GM19452 (cell line): Measurements from ENCODE around the gene ARHGAP9.
"Not testable (repeated sequence)": the region's sequence is repeated elsewhere in the genome, so short reads cannot be mapped to it uniquely, and the experiment has no call there.

ENCODE experiments used
- ATAC-seq: cut with Tn5 transposase; IDR thresholded peaks from one replicate; pipeline ENCODE4 v1.9.1; 2021; ENCODE audit not compliant: unreplicated experiment

ARHGAP9 gene

DNA sequence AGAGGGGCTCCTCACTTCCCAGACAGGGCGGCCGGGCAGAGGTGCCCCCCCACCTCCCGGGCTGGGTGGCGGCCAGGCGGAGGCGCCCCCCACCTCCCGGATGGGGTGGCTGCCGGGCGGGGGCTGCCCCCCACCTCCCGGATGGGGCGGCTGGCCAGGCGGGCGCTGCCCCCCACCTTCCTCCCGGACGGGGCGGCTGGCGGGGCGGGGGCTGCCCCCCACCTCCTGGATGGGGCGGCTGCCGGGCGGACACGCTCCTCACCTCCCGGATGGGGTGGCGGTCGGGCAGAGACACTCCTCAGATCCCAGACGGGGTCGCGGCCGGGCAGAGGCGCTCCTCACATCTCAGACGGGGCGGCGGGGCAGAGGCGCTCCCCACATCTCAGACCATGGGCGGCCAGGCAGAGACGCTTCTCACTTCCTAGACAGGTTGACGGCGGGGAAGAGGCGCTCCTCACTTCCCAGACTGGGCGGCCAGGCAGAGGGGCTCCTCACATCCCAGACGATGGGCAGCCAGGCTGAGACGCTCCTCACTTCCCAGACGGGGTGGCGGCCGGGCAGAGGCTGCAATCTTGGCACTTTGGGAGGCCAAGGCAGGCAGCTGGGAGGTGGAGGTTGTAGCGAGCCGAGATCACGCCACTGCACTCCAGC is 15.5 kb upstream of the ARHGAP9 start:
- ATAC-seq: not testable (repeated sequence)

DNA sequence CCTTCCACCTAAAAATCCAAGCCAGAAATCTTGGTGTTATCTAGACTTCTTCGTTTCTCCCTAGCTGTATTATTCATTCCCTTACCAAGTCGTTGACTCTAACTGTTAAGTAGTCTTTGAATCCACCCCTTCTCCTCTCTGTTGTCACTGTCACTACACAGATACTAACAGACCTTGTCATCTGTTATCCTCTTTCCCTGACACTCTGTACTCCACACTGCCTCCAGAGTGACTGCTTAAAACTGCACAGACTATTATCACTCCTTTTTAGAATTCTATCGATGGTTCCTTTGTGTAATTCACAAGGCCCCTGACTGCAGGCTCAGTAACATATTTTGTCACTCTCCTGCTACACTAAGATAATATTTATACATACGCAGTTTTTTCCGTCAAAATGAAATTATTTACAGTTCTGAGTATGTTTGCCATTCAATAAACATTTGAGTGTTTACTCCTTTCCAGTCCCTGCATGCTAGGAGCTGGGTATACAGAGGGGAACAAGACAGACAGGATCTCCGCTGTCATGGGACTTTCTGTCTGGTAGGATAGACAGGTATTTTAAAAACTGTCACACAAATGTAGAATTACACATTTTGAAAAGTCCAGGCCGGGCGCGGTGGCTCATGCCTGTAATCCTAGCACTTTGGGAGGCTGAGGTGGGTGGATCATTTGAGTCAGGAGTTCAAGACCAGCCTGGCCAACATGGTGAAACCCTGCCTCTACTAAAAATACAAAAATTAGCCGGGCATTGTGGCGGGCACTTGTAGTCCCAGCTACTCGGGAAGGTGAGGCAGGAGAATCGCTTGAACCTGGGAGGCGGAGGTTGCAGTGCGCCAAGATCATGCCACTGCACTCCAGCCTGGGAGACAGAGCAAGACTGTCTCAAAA is 12.0 kb upstream of the ARHGAP9 start:
- ATAC-seq: no peak

DNA sequence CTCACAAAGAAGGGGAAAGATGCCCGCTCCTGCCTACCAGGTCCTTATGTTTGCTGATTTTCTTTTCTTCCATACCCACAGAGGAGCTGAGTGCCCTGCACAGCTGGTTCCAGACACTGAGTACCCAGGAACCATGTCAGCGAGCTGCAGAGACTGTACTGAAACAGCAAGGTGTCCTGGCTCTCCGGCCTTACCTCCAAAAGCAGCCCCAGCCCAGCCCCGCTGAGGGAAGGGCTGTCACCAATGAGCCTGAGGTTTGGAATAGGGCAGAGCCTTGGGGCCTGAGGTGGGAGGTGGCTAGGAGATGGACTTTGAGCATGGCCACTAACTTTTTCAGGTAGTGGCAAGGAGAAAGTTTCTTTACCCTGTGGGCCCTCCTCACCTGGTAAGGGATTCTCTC is 10.5 kb upstream of the ARHGAP9 start:
- no peak for ATAC-seq

DNA sequence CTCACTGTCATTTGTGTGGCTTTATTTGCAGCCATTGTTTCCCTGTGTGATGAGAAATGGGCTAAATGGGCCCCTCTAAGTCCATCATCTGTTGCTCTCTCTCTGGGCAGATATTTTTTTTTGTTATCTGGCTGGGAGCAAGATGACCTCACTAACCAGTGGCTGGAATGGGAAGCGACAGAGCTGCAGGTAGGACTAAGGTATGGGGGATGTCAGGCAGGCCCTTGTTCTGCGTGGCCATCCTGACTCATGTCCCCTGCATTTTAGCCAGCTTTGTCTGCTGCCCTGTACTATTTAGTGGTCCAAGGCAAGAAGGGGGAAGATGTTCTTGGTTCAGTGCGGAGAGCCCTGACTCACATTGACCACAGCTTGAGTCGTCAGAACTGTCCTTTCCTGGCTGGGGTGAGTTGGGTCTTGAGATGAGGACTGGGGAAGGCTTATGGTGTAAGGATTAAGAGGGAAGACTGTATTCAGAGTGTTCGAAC is 9.5 kb upstream of the ARHGAP9 start:
- no peak for ATAC-seq

DNA sequence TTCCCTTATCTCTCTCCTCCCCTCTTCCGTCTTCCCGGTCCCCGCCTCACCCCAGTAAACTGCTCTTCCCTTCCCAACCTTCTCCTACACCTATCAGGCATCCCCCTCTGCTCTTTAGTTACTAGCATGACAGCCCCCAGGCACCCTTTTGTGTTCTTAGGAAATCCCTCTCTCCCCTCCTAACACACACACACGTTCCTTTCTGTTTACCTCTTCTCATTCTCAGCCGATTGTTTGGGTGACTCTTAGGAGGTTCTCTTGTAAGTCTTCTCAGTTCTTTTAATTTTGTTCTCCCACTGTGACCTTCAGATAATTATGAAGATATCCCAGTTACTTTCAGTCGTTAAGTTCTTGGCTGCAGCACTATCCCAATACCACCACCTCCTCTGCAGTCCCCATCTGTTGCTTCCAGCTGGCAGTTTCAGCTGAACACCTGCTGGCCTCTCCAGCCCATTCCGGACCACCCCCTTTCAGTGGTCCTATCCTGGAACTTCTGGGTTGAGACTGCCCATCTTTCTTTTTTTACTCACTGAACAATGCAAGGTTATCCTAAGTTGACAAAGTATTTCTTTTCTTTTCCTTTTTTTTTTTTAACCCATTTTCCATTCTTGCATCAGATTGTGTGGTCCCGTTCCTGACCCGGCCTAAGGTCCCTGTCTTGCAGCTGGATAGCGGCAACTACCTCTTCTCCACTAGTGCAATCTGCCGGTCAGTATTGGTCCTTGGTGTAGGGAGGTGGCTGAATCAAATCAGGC is 8.9 kb upstream of the ARHGAP9 start:
- ATAC-seq: no peak

DNA sequence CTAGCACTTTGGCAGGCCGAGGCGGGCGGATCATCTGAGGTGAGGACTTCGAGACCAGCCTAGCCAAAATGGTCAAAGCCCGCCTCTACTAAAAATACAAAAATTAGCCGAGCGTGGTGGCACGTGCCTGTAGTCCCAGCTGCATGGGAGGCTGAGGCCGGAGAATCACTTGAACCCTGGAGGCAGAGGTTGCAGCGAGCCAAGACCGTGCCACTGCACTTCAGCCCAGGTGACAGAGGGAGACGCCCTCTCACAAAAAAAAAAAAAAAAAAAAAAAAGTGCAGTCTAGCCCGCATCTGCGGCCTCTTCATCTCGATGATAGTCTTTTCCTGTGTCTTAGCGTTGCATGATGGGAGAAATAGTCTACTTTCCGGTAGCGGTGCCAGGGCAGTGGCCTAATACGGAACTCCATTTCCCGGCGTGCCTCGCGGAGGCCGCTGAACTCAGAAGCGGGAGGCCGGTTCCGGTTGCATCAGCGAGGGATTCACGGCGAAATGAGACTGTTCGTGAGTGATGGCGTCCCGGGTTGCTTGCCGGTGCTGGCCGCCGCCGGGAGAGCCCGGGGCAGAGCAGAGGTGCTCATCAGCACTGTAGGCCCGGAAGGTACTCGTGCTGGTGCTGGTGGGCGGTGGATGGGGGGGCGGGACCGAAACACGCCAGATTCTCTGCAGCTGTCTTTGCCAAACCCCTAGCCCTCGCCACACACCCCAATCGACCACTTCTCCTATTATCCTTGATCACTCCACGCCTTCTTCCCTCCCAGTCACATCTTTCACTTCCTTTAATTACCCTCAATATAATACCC is 8.1 kb upstream of the ARHGAP9 start, which contains the start of gene MARS1:
Gene MARS1 (plus strand): TSS at position 472 of the 805 bp plus-strand sequence. CDS start 23 bp downstream, at position 495.
- ATAC-seq: peak; percentile 94

DNA sequence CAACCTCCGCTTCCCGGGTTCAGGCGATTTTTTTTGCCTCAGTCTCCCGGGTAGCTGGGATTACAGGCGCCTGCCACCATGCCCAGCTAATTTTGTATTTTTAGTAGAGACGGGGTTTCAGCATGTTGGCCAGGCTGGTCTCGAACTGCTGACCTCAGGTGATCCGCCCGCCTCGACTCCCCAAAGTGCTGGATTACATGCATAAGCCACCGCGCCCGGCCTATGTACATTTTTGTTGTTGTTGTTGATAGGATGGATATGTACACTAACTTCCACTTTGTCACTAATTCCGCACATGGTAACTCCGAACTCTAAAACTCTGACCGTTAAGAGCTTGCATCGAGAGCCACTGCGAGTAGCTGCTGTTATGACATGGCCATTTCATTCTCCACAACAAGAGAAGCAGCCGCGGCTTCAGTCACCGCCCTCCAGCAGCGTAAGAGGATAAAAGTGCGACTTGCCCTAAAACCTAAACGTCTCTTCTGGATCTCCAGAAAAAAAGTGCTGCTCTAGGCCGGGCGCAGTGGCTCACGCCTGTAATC is 7.5 kb upstream of the ARHGAP9 start:
- ATAC-seq: no peak

DNA sequence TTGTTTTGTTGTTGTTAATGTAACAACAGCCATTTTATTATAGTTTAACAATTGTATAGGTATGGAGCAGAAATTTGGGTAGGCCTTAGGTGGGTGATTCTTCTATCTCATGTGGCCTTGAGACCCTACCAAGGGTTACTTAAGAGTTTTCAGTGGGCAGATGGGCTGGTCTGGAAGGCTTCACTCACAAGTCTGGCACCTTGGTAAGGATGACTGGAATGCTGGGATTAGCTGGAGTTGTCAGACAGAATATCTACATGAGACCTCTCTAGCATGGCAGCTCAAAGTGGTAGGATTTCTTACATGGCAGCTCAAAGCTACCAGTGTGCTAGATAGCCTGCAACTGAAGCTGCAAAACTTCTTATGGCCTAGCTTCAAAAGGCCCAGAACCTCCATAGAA is 6.0 kb upstream of the ARHGAP9 start:
- ATAC-seq: no peak

DNA sequence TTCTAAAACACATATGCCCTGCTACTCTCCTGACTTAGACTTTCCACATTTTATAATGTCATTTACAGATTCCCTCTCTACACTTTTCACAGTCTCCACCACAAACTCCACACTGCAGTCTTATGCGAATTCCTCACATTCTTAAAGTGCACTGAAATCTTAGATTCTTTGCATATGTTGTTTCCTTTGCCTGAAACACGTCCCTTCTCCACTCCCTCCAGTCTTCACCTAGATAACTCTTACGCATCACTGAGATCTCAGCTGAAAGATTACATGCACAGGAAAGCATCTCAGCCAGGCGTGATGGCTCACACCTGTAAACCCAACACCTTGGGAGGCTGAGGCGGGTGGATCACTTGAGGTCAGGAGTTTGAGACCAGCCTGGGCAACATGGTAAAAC is 3.8 kb upstream of the ARHGAP9 start:
- ATAC-seq: no peak

DNA sequence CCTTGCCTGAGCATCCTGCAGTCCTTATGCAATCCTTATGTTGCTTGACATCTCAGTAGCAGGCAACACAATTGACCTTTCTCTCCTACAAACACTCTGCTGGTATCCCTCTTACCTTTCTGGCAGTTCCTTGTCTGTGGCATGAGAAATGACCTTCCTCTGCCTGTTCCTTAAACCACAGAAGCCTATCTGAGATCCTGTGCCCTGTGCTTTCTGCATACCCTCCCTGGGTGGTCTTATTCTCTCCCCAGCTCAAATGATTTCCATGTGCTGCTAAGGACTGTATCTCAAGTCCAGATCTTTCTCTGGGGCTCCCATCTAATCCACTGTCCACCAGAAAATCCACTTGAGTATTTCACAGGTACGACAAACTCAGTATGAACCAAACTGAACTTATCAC is 2.0 kb upstream of the ARHGAP9 start:
- no peak for ATAC-seq

DNA sequence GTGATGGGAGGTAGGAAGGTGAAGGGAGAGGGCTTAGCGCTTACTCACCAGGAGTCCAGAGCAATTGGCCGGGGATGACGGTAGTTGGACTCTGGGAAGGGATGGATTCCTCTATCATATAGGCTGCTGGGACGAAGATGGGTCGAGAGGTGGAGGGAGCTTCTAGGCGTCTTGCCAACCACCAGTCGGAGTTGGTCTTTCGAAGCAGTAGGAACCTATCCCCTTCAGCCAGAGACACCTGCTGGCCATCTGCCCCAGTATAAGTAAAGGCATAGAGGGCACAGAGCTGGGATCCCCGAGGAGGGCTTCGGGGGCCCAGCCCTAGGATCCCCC is 657 bp downstream of the ARHGAP9 start:
- no peak for ATAC-seq

DNA sequence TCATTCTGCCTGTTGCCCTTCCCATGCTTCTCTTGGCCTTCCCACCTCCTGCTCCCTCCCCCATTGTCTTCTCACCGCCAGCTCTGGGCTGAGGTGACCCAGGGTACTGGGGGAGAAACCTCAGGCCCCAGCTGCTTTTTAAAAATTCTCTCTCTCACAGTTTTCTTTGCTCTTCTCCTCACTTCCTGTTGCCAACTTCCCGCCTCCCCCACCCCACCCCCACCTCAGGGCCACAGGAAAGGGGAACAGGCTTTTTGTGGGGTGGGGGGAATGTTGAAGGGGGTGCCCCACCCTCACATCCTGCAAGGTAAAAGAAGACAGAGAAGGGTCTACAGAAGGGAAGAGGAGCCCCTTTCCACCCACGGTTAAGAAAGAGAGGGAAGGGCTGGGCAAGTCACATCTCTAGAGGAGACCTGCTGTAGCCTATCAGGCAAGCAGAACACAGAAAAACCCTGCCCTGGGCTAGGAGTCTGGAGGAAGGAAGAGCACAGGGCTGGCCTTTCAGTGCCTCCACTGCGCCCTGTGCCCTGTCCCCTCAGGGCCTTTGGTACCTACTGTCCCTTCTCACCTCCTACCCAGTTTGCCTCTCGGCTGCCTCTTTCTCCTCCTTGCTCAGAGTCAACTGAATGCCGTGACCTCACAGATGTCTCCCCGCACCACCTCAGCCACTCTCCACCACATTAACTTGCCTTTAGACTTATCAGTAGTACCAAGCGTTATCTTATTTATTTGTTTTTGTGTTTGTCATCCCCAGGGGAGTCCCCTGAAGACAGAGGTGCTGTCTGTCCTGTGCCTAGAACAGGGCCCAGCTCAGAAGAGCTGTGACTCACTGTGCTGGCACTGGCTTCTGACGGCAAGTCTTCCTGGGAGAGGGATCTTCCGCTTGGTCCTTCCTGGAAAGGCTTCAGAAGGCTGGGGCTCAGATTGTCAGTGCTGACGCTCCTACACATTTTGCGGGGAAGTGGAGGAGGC is 1.7 kb downstream of the ARHGAP9 start:
- peak; percentile 38 for ATAC-seq

DNA sequence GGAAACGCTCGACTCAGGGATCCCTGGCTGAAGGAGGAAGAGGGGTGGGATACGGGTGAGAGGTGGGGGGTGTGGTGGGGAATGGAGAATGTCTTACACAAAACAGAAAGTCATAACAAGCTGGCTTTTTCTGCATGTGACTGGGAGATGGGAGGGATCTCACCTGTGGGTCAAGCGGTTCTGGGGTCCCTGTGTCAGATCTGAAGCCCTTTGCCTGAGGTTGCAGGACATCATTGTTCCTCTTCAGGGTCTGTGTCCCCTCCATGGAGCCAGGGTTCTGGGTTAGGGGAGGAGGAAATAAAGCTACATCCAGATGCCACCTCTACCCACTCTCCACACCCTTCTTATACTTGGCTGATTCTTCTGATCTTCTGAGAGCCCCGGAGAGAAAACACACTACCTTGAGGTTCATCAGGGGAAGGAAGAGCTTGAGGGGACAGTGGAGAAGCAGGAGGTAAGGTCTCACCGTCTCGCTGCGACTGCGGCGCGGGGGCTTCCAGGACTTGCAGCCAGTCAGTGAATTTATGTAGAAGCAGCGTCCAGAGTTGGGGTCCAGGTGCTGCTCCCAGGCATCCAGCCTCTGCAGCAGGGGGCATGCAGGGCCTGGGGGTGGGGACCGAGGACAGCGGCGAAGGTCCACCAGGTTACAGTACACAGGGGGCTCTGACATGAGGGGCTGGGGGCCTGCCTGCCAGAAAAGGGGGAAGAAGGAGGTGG is 2.5 kb downstream of the ARHGAP9 start:
- no peak for ATAC-seq

DNA sequence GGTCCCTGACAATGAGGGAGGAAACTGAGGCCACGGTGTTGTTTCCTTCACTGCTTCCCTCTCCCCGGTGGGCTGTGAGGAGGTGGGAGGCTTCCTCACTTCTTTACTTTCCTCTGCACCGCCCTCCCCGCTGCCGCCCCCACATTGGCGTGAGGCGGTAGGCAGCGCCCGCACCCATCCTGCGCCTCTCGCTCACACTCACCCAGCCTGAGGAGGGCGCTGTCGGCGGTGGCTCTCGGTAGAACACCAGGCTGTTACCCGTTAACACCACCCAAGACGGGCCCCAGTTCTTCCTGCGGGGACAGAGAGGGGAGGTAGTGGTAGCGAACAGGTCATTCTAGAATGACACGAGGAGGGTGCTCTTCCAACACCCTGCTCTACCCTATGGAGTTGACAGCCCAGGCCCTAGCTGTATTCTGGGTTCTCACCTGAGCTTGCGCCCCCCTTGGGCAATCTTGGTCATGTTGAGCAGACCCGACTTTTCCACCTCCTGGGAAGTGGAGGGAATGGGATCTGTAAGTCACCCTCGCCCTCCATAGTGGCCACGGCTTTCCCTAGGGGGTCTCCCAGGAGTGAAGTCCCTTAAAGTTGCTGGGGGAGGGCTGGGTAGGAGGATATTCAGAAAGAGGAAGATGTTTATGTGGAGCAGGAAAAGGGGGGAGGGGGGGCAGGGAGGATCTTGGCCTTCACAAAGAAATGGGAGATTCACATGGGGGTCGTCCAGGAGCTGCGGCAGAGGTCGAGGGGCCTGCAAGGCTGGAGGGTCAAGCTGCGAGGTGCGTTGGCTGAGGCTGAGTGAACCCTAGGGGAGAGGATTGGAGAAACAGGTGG is 3.3 kb downstream of the ARHGAP9 start:
- ATAC-seq: peak; percentile 41

DNA sequence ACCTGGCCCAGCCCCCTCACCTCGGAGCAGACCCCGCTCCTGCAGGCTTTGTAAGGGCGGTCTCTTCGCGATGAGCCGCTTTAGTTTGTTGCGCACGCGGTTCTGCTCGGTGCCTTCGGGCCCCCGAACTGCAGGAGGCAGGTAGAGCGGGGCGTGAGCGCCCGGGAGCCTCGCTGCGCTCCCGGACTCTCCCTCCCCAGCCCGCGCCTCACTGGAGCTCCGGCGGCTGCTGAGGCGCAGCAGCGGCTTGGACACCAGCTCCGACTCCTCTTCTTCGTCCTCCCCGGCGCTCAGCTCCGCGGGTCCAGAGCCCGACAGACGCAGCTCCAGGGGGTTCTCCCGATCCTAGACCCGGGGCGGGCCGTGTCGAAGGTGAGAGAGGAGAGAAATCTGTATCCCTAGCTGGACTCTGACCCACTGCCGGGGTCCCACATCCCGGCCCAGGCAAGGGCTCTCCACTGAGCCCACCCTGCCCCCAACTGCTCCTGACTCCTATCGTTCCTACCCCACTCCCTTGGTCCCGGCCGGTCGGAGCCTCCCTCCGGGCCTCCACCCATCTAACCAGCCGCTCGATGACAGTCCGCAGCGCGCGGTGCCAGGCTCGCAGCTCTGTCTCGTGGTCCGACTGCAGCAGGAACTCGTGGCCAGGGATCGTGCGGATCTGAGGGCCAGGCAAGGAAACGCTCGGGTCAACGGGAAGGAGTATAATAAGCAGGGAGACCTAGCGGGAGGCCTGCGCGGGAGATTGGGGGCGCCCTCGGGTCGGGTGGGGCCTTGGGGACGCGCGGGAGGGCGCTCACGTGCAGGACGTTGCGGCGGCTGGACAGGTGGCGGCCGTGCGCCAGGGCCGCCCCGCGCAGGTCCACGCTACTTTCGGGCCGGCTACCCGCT is 4.2 kb downstream of the ARHGAP9 start:
- ATAC-seq: no peak

DNA sequence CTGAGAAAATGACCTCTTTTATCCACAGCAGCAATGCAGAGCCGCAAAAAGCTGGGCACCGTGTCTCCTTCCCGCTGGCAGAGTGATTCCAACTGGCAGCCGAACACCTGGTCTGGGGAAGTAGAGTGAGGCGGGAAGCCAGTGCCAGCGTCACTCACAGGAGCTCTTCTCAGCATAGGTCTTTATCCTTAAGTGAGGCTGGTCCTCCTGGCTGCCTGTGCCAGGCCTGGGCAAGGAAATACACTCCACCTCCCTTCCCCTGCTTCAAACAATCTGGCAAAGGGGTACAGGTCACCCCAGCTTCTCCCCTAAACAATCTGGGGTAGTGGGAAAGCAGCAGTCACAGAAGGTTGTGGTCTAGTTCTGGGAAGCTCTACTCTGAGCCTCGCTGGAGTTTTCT is 4.8 kb downstream of the ARHGAP9 start:
- no peak for ATAC-seq

DNA sequence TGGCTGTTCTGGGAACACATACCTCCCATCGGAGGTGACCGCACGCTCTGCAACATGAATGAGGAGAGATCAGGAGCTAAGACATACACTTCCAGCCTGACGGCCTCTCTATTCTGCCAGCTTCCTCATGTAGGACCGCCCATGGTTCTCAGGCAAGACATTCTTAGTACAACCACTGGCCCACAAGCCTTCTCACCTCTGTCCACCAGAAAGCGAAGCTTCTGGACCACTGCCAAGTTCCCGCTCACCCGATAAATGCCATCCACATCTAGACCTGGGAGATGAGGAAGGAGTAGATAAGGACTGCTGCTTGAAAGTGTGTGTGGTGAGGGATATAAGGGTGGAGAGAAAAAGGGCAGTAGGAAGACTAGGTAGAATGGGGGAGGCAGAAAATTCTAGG is 5.2 kb downstream of the ARHGAP9 start:
- ATAC-seq: no peak
